Gastrocnemius medialis (tissue), 4 donors: ENCODE data around the gene TAX1BP1. TPM values are rescaled to one million over a fixed set of nuclear protein-coding genes. Genes with fewer than 3 reads are reported as not detected.

Source experiments
- ATAC-seq, 2 donors: fragments of 150-250 bp; one replicate each; pipeline ENCODE4 v1.9.1; 2016
- DNase-seq, 2 donors: peaks; one replicate each; pipeline ENCODE4 v3.0.0-alpha.2; 2019
- H3K27ac ChIP-seq, 4 donors: fragments of 200-600 bp; sonication (generic); 1 replicate in 1 of 4; 2 replicates in 3 of 4; pipeline ENCODE4 v1.5.1; 2016 to 2018; ENCODE audit warnings: mild to moderate bottlenecking in 2 of 4, moderate library complexity in 1 of 4
- H3K27me3 ChIP-seq, 3 donors: fragments of 200-600 bp; sonication (generic) in 2 of 3; 1 replicate in 1 of 3; 2 replicates in 2 of 3; pipeline versions ENCODE4 v1.5.1 to v1.6.0; 2016 to 2019; ENCODE audit warnings: mild to moderate bottlenecking in 1 of 3, moderate library complexity in 1 of 3
- H3K36me3 ChIP-seq, 2 donors: fragments of 200-600 bp; sonication (generic) in 1 of 2; one replicate each; pipeline ENCODE4 v1.5.1; 2017 to 2018
- H3K4me1 ChIP-seq, 2 donors: fragments of 200-600 bp; sonication (generic) in 1 of 2; one replicate each; pipeline ENCODE4 v1.5.1; 2016 to 2017; ENCODE audit warnings: mild to moderate bottlenecking in 2 of 2
- H3K4me3 ChIP-seq, 4 donors: fragments of 200-600 bp; sonication (generic) in 3 of 4; 1 replicate in 1 of 4; 2 replicates in 3 of 4; pipeline ENCODE4 v1.5.1; 2016 to 2019; ENCODE audit warnings: mild to moderate bottlenecking in 2 of 4
- H3K9me3 ChIP-seq, 3 donors: fragments of 200-600 bp; sonication (generic) in 2 of 3; 1 replicate in 1 of 3; 2 replicates in 2 of 3; pipeline ENCODE4 v1.5.1; 2016 to 2019
- POLR2A ChIP-seq, 2 donors: fragments of 450-650 bp; IDR thresholded peaks; one replicate each; pipeline ENCODE4 v1.6.1; 2017; ENCODE audit warnings: antibody characterized with exemption in 2 of 2, mild to moderate bottlenecking in 2 of 2, moderate library complexity in 2 of 2
- in situ Hi-C, 4 donors: fragments of 200-750 bp; cut with MboI; loops; one replicate each; pipeline versions ENCODE4 v1.15.0 to v1.8.0; 2017; ENCODE audit warnings: low sequenced_read_pairs in 4 of 4
- intact Hi-C: fragments of 100-400 bp; cut with DNase I; formaldehyde crosslinking; loops from one replicate; pipeline ENCODE4 v1.15.1; 2023; ENCODE audit warnings: low total_unique reads
- total RNA-seq, 4 donors: library from RNA; depleted of rRNA; stranded (reverse); fragments of >200 nt; gene quantifications; one replicate each; pipeline versions ENCODE4 v1.1.0 to v1.2.3, GENCODE V29; 2016
- TF ChIP-seq, protein P1 (sequence below), 5 experiments: fragments of 450-650 bp in 3 of 5; fragments of 200-600 bp in 2 of 5; sonication (generic) in 2 of 5; IDR thresholded peaks in 4 of 5; conservative IDR thresholded peaks in 1 of 5; 1 replicate in 4 of 5; 2 replicates in 1 of 5; pipeline ENCODE4 v1.5.1; 2016 to 2019; ENCODE audit warnings: antibody characterized with exemption in 5 of 5, mild to moderate bottlenecking in 3 of 5, moderate library complexity in 3 of 5

TAX1BP1 gene
- total RNA-seq, 4 donors from 2014 or later, result 110 to 136 (median 113) TPM

DNA sequence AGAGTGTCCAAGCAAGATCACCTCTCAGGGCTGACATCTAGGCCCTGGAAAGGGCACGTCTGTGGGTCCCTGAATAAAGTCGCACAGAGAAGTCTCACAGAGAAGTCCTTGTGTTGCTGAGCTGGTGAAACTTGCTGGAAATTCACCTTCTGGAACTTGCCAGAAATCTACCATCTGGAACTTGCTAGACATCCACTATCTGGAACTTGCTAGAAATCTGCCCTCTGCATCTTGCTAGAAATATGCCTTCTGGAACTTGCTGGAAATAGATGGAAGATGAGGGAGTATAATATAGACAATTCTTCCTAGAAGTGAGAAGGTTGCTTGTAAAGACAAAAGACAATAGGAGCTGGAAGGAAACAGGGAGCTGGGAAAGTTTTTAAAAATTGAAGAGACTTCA, 5.4 kb upstream of the TAX1BP1 start:
- no peak for DNase-seq
- H3K4me3 ChIP-seq, result no peak overlapping the region
- H3K27me3 ChIP-seq, result no peaks in the 10 kb centered on the region
- TF ChIP-seq POLR2A (IDR thresholded peaks at IDR 0.05), result no peak
- TF ChIP-seq, protein P1, sequence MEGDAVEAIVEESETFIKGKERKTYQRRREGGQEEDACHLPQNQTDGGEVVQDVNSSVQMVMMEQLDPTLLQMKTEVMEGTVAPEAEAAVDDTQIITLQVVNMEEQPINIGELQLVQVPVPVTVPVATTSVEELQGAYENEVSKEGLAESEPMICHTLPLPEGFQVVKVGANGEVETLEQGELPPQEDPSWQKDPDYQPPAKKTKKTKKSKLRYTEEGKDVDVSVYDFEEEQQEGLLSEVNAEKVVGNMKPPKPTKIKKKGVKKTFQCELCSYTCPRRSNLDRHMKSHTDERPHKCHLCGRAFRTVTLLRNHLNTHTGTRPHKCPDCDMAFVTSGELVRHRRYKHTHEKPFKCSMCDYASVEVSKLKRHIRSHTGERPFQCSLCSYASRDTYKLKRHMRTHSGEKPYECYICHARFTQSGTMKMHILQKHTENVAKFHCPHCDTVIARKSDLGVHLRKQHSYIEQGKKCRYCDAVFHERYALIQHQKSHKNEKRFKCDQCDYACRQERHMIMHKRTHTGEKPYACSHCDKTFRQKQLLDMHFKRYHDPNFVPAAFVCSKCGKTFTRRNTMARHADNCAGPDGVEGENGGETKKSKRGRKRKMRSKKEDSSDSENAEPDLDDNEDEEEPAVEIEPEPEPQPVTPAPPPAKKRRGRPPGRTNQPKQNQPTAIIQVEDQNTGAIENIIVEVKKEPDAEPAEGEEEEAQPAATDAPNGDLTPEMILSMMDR (IDR thresholded peaks at IDR 0.05 in 4 of 5, conservative IDR thresholded peaks at IDR 0.05 in 1 of 5), result no peak
- no peak for ATAC-seq
- in situ Hi-C loops (loop anchor here in 2 of 4 donors (10.0 kb wide), 2 partner anchors 60 to 70 kb away; partner anchors contain the start of gene HIBADH (in 1 of the 2)), intact Hi-C loops (loop anchor here (10.0 kb wide), 1 partner anchor 150 kb away; no protein-coding TSS in a partner anchor)
- peaks cover 0 to 6% of the 10 kb centered on the region in 2 donors for H3K4me1 ChIP-seq
- no peaks in the 10 kb centered on the region for H3K36me3 ChIP-seq
- no peak overlapping the region for H3K27ac ChIP-seq
- no peaks in the 10 kb centered on the region for H3K9me3 ChIP-seq

GRCh38 chr7:27735165-27735564, 4.8 kb upstream of the TAX1BP1 start:
- intact Hi-C loops, result loop anchor here (10.0 kb wide), 1 partner anchor 150 kb away; no protein-coding TSS in a partner anchor
- no peaks in the 10 kb centered on the region for H3K36me3 ChIP-seq
- in situ Hi-C loops, result loop anchor here in 2 of 4 donors (10.0 kb wide), 2 partner anchors 60 to 70 kb away; partner anchors contain the start of gene HIBADH (in 1 of the 2)
- DNase-seq, result no peak
- H3K4me3 ChIP-seq, result no peak overlapping the region
- H3K4me1 ChIP-seq, result peaks cover 0 to 6% of the 10 kb centered on the region in 2 donors
- H3K27me3 ChIP-seq, result no peaks in the 10 kb centered on the region
- no peaks in the 10 kb centered on the region for H3K9me3 ChIP-seq
- no peak for ATAC-seq
- TF ChIP-seq, protein P1 (IDR thresholded peaks at IDR 0.05 in 4 of 5, conservative IDR thresholded peaks at IDR 0.05 in 1 of 5), result no peak
- TF ChIP-seq POLR2A (IDR thresholded peaks at IDR 0.05), result no peak
- H3K27ac ChIP-seq, result no peak overlapping the region

DNA sequence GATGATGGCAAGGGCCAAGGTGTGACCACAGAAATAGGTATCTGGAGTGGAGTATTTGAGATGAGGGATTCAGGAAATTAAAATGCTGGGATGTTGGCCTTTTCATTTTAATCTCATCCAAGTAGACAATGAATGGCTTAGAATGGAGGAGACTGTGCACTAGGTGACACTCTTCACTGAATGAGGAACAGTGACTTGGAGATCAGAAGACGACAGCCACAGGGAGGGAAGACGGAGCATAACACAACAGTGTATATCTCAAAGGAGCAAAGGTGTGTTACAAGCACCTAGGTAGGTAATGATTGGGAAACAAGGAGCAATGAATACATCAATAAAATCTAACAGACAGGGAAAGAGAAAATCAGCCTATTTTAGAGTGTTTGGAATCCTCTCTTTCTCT, 4.1 kb upstream of the TAX1BP1 start:
- intact Hi-C loops, result loop anchor here (10.0 kb wide), 1 partner anchor 151 kb away; no protein-coding TSS in a partner anchor

GRCh38 chr7:27737178-27737577, 2.8 kb upstream of the TAX1BP1 start:
- Histone ChIP-seq H3K9me3 (no peaks in the 10 kb centered on the region), H3K4me1 (peaks cover 12 to 16% of the 10 kb centered on the region in 2 donors), H3K27me3 (no peaks in the 10 kb centered on the region), H3K36me3 (no peaks in the 10 kb centered on the region), H3K4me3 (no peak overlapping the region), H3K27ac (no peak overlapping the region)
- TF ChIP-seq, protein P1 (IDR thresholded peaks at IDR 0.05 in 4 of 5, conservative IDR thresholded peaks at IDR 0.05 in 1 of 5), result no peak
- TF ChIP-seq POLR2A (IDR thresholded peaks at IDR 0.05), result no peak
- ATAC-seq (no peak), DNase-seq (no peak)
- in situ Hi-C loops, result loop anchor here in 2 of 4 donors (10.0 kb wide), 2 partner anchors 62 to 72 kb away; partner anchors contain the start of gene HIBADH (in 1 of the 2)
- intact Hi-C loops, result loop anchor here (1.0 to 10.0 kb wide), 2 partner anchors 36 to 152 kb away; no protein-coding TSS in a partner anchor

More for the DNA sequence above, 4.1 kb upstream of the TAX1BP1 start:
- ATAC-seq (no peak), DNase-seq (no peak)
- H3K9me3 ChIP-seq, result no peaks in the 10 kb centered on the region
- no peak for TF ChIP-seq POLR2A (IDR thresholded peaks at IDR 0.05)
- TF ChIP-seq, protein P1 (IDR thresholded peaks at IDR 0.05 in 4 of 5, conservative IDR thresholded peaks at IDR 0.05 in 1 of 5), result no peak
- no peak overlapping the region for H3K4me3 ChIP-seq
- H3K36me3 ChIP-seq, result no peaks in the 10 kb centered on the region
- in situ Hi-C loops, result loop anchor here in 2 of 4 donors (10.0 kb wide), 2 partner anchors 61 to 71 kb away; partner anchors contain the start of gene HIBADH (in 1 of the 2)
- no peaks in the 10 kb centered on the region for H3K27me3 ChIP-seq
- peaks cover under 1 to 6% of the 10 kb centered on the region in 2 donors for H3K4me1 ChIP-seq
- H3K27ac ChIP-seq, result no peak overlapping the region
